ENCODE results near the gene PRKCE.
A peak's percentile ranks its signal among the peaks of the same experiment; 100 is the strongest.

DNA sequence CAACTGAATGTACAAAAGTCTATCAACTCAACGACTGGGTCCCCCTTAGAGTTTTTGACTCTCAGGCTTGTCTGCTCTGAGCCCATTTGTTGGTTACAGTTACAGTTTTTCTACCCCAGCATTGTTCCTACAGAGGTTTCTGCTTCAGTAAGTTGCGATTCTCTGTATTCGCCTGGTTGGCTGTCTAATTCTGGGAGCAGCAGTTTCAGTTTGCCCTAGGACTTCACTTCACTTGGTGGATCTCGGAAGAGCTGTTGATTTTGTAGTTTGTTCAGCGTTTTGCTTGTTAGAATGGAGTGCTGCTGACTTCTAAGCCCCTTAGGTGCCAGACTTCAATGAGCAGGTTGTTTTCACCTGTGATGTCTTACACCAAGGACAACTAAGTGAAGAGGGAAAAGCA lies 349.2 kb downstream of the PRKCE start:
- TF ChIP-seq, protein P1, sequence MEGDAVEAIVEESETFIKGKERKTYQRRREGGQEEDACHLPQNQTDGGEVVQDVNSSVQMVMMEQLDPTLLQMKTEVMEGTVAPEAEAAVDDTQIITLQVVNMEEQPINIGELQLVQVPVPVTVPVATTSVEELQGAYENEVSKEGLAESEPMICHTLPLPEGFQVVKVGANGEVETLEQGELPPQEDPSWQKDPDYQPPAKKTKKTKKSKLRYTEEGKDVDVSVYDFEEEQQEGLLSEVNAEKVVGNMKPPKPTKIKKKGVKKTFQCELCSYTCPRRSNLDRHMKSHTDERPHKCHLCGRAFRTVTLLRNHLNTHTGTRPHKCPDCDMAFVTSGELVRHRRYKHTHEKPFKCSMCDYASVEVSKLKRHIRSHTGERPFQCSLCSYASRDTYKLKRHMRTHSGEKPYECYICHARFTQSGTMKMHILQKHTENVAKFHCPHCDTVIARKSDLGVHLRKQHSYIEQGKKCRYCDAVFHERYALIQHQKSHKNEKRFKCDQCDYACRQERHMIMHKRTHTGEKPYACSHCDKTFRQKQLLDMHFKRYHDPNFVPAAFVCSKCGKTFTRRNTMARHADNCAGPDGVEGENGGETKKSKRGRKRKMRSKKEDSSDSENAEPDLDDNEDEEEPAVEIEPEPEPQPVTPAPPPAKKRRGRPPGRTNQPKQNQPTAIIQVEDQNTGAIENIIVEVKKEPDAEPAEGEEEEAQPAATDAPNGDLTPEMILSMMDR (IDR thresholded peaks at IDR 0.05): no peak
- TF ChIP-seq POLR2A (IDR thresholded peaks at IDR 0.05): peak; percentile 49
